ENCODE data around the gene RHD. TPM values are rescaled to one million over a fixed set of nuclear protein-coding genes. Genes with fewer than 3 reads are reported as not detected.
"Not testable (repeated sequence)": the region's sequence is repeated elsewhere in the genome, so short reads cannot be mapped to it uniquely, and the experiment has no call there.

Gene RHD
- total and polyA plus RNA-seq, 2 experiments from 2014 or later, result 0.21 to 0.26 TPM

- not testable (repeated sequence) for H3K27me3 Mint-ChIP-seq (ENCODE audit: insufficient read depth, low read depth, poor library complexity); H3K27ac Mint-ChIP-seq; H3K4me3 ChIP-seq; DNase-seq (ENCODE audit: low spot score); H3K27ac ChIP-seq (ENCODE audit: low read depth); H3K4me3 Mint-ChIP-seq; H3K27me3 ChIP-seq (ENCODE audit: insufficient read depth); H3F3A ChIP-seq (replicated peaks; ENCODE audit: low read depth); H2AFZ ChIP-seq; H3K4me1 ChIP-seq (ENCODE audit: insufficient read depth); H3K4me2 ChIP-seq; H3K9me3 Mint-ChIP-seq; ATAC-seq; H3K79me2 ChIP-seq (replicated peaks; ENCODE audit: insufficient read depth); H4K20me1 ChIP-seq (replicated peaks; ENCODE audit: insufficient read depth); H3K36me3 Mint-ChIP-seq (ENCODE audit: low read depth); H3K4me1 Mint-ChIP-seq; H3K36me3 ChIP-seq (ENCODE audit: insufficient read depth); H3K9me2 ChIP-seq (ENCODE audit: insufficient read depth)
Observed at GRCh38 chr1:25302330-25302729, 30.0 kb downstream of the RHD start.

GRCh38 chr1:25304936-25305335 lies 32.6 kb downstream of the RHD start:
- not testable (repeated sequence) for DNase-seq (ENCODE audit: low spot score); H3K27ac Mint-ChIP-seq; H2AFZ ChIP-seq; H3K9me3 Mint-ChIP-seq; ATAC-seq; H3K4me2 ChIP-seq; H3K27ac ChIP-seq (ENCODE audit: low read depth); H3K27me3 Mint-ChIP-seq (ENCODE audit: insufficient read depth, low read depth, poor library complexity); H4K20me1 ChIP-seq (replicated peaks; ENCODE audit: insufficient read depth); H3K9me2 ChIP-seq (ENCODE audit: insufficient read depth); H3K4me1 ChIP-seq (ENCODE audit: insufficient read depth); H3K27me3 ChIP-seq (ENCODE audit: insufficient read depth); H3K4me3 ChIP-seq; H3K79me2 ChIP-seq (replicated peaks; ENCODE audit: insufficient read depth); H3K36me3 ChIP-seq (ENCODE audit: insufficient read depth); H3K4me3 Mint-ChIP-seq; H3K36me3 Mint-ChIP-seq (ENCODE audit: low read depth); H3K4me1 Mint-ChIP-seq; H3F3A ChIP-seq (replicated peaks; ENCODE audit: low read depth)

GRCh38 chr1:25308168-25308567 lies 35.9 kb downstream of the RHD start:
- not testable (repeated sequence) for H3F3A ChIP-seq (replicated peaks; ENCODE audit: low read depth); H3K27ac Mint-ChIP-seq; H3K4me1 Mint-ChIP-seq; H3K4me1 ChIP-seq (ENCODE audit: insufficient read depth); H3K9me2 ChIP-seq (ENCODE audit: insufficient read depth); H3K27me3 Mint-ChIP-seq (ENCODE audit: insufficient read depth, low read depth, poor library complexity); H4K20me1 ChIP-seq (replicated peaks; ENCODE audit: insufficient read depth); ATAC-seq; H2AFZ ChIP-seq; H3K4me3 Mint-ChIP-seq; H3K4me2 ChIP-seq; H3K4me3 ChIP-seq; DNase-seq (ENCODE audit: low spot score); H3K36me3 ChIP-seq (ENCODE audit: insufficient read depth); H3K27ac ChIP-seq (ENCODE audit: low read depth); H3K9me3 Mint-ChIP-seq; H3K79me2 ChIP-seq (replicated peaks; ENCODE audit: insufficient read depth); H3K36me3 Mint-ChIP-seq (ENCODE audit: low read depth); H3K27me3 ChIP-seq (ENCODE audit: insufficient read depth)

GRCh38 chr1:25309085-25309484 lies 36.8 kb downstream of the RHD start:
- not testable (repeated sequence) for H3K27me3 ChIP-seq (ENCODE audit: insufficient read depth); H3K79me2 ChIP-seq (replicated peaks; ENCODE audit: insufficient read depth); ATAC-seq; H4K20me1 ChIP-seq (replicated peaks; ENCODE audit: insufficient read depth); H3K4me3 ChIP-seq; H3K9me2 ChIP-seq (ENCODE audit: insufficient read depth); H3K4me3 Mint-ChIP-seq; H3K4me1 Mint-ChIP-seq; H2AFZ ChIP-seq; H3F3A ChIP-seq (replicated peaks; ENCODE audit: low read depth); H3K27me3 Mint-ChIP-seq (ENCODE audit: insufficient read depth, low read depth, poor library complexity); H3K4me2 ChIP-seq; H3K27ac ChIP-seq (ENCODE audit: low read depth); H3K36me3 Mint-ChIP-seq (ENCODE audit: low read depth); H3K4me1 ChIP-seq (ENCODE audit: insufficient read depth); H3K9me3 Mint-ChIP-seq; H3K27ac Mint-ChIP-seq; DNase-seq (ENCODE audit: low spot score); H3K36me3 ChIP-seq (ENCODE audit: insufficient read depth)

- not testable (repeated sequence) for DNase-seq (ENCODE audit: low spot score); H3K27ac ChIP-seq (ENCODE audit: low read depth); H3K27me3 ChIP-seq (ENCODE audit: insufficient read depth); H3K4me1 ChIP-seq (ENCODE audit: insufficient read depth); H3K36me3 ChIP-seq (ENCODE audit: insufficient read depth); H3K27ac Mint-ChIP-seq; H3K4me3 ChIP-seq; H4K20me1 ChIP-seq (replicated peaks; ENCODE audit: insufficient read depth); H2AFZ ChIP-seq; H3K9me3 Mint-ChIP-seq; ATAC-seq; H3K4me1 Mint-ChIP-seq; H3K4me2 ChIP-seq; H3K36me3 Mint-ChIP-seq (ENCODE audit: low read depth); H3F3A ChIP-seq (replicated peaks; ENCODE audit: low read depth); H3K27me3 Mint-ChIP-seq (ENCODE audit: insufficient read depth, low read depth, poor library complexity); H3K9me2 ChIP-seq (ENCODE audit: insufficient read depth); H3K79me2 ChIP-seq (replicated peaks; ENCODE audit: insufficient read depth); H3K4me3 Mint-ChIP-seq
Observed at GRCh38 chr1:25309486-25309885, 37.2 kb downstream of the RHD start.

GRCh38 chr1:25312806-25313470 lies 40.6 kb downstream of the RHD start:
- not testable (repeated sequence) for H3F3A ChIP-seq (replicated peaks; ENCODE audit: low read depth); H3K27me3 ChIP-seq (ENCODE audit: insufficient read depth); H3K4me1 Mint-ChIP-seq; H3K4me3 Mint-ChIP-seq; H3K4me3 ChIP-seq; H3K9me2 ChIP-seq (ENCODE audit: insufficient read depth); DNase-seq (ENCODE audit: low spot score); H3K27ac Mint-ChIP-seq; H3K27me3 Mint-ChIP-seq (ENCODE audit: insufficient read depth, low read depth, poor library complexity); H3K36me3 ChIP-seq (ENCODE audit: insufficient read depth); H3K27ac ChIP-seq (ENCODE audit: low read depth); H4K20me1 ChIP-seq (replicated peaks; ENCODE audit: insufficient read depth); H3K79me2 ChIP-seq (replicated peaks; ENCODE audit: insufficient read depth); H3K9me3 Mint-ChIP-seq; H3K4me2 ChIP-seq; H2AFZ ChIP-seq; ATAC-seq; H3K4me1 ChIP-seq (ENCODE audit: insufficient read depth)
- peaks cover 13% of the 10 kb centered on the region; the same call in 2 of the 3 replicates for H3K36me3 Mint-ChIP-seq (ENCODE audit: low read depth)

All from GM23338 (cell line).